ENCODE data around the gene ZNF428. TPM values are rescaled to one million over a fixed set of nuclear protein-coding genes. Genes with fewer than 3 reads are reported as not detected.

The ZNF428 gene
- total and polyA plus RNA-seq, 4 donors: 6.5 to 22.1 (median 14.4) TPM

GRCh38 chr19:43658001-43658400 lies 38.6 kb upstream of the ZNF428 start:
- Histone ChIP-seq H3K36me3 (ENCODE audit: control insufficient read depth in 4 of 4, insufficient read depth in 3 of 4, low read depth in 1 of 4, low read length in 3 of 4) (peaks cover 0 to 10% (median 2%) of the 10 kb centered on the region in 4 donors), H3K9me3 (ENCODE audit: control insufficient read depth in 4 of 4, low read length in 3 of 4) (peaks cover 0 to 7% (median 5%) of the 10 kb centered on the region in 4 donors), H3K9ac (ENCODE audit: low read depth in 1 of 2, low read length in 2 of 2) (no peak overlapping the region), H3K4me1 (ENCODE audit: control insufficient read depth in 4 of 4, insufficient read depth in 4 of 4, low read length in 3 of 4) (no peaks in the 10 kb centered on the region), H3K27ac (ENCODE audit: low read depth in 1 of 2, low read length in 2 of 2) (no peak overlapping the region), H3K27me3 (ENCODE audit: control insufficient read depth in 4 of 4, insufficient read depth in 4 of 4, low read length in 3 of 4) (no peaks in the 10 kb centered on the region), H3K4me3 (ENCODE audit: low read depth in 1 of 3, low read length in 3 of 3) (no peak overlapping the region)
- 93% methylated on average over 2 of the region's 2 CpGs for WGBS
- TF ChIP-seq EGR1 (IDR thresholded peaks at IDR 0.05; ENCODE audit: low read depth in 2 of 2): no peak
- TF ChIP-seq TAF1 (conservative IDR thresholded peaks at IDR 0.05): no peak
- no peak for TF ChIP-seq FOXA1 (IDR thresholded peaks at IDR 0.05)
- TF ChIP-seq, protein P1, sequence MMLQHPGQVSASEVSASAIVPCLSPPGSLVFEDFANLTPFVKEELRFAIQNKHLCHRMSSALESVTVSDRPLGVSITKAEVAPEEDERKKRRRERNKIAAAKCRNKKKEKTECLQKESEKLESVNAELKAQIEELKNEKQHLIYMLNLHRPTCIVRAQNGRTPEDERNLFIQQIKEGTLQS (IDR thresholded peaks at IDR 0.05): no peak
- TF ChIP-seq RXRA (IDR thresholded peaks at IDR 0.05): no peak
- no peak for TF ChIP-seq MAX (IDR thresholded peaks at IDR 0.05)
- DNase-seq (ENCODE audit: low spot score): no peak

DNA sequence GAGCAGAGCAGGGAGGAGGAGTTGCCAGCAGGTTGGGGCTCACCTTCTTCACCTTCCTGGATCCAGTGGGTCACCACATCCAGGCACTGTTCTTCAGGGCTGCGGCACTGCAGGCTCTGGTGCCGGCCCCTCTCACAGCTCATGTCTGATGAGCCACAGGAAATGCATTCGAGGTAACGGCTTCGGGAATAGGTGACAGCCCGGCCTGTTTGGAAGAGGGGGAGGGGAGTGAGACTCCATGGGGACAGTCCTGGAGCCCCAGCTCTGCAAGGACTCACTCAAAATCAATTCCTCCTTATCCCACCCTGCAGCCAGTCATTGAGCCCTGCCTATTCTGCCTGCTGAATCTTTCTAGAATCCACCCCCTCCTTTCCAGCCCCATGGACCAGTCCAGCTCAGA lies 37.0 kb upstream of the ZNF428 start:
- Histone ChIP-seq H3K27me3 (ENCODE audit: control insufficient read depth in 4 of 4, insufficient read depth in 4 of 4, low read length in 3 of 4) (no peaks in the 10 kb centered on the region), H3K9ac (ENCODE audit: low read depth in 1 of 2, low read length in 2 of 2) (no peak overlapping the region), H3K36me3 (ENCODE audit: control insufficient read depth in 4 of 4, insufficient read depth in 3 of 4, low read depth in 1 of 4, low read length in 3 of 4) (peaks cover 0 to 10% (median 2%) of the 10 kb centered on the region in 4 donors), H3K4me1 (ENCODE audit: control insufficient read depth in 4 of 4, insufficient read depth in 4 of 4, low read length in 3 of 4) (peaks cover 0 to 4% (median 0%) of the 10 kb centered on the region in 4 donors), H3K27ac (ENCODE audit: low read depth in 1 of 2, low read length in 2 of 2) (no peak overlapping the region), H3K9me3 (ENCODE audit: control insufficient read depth in 4 of 4, low read length in 3 of 4) (peaks cover 0 to 7% (median 5%) of the 10 kb centered on the region in 4 donors), H3K4me3 (ENCODE audit: low read depth in 1 of 3, low read length in 3 of 3) (no peak overlapping the region)
- 81% methylated on average over 6 of the region's 6 CpGs for WGBS
- DNase-seq (ENCODE audit: low spot score): no peak
- TF ChIP-seq, protein P2, sequence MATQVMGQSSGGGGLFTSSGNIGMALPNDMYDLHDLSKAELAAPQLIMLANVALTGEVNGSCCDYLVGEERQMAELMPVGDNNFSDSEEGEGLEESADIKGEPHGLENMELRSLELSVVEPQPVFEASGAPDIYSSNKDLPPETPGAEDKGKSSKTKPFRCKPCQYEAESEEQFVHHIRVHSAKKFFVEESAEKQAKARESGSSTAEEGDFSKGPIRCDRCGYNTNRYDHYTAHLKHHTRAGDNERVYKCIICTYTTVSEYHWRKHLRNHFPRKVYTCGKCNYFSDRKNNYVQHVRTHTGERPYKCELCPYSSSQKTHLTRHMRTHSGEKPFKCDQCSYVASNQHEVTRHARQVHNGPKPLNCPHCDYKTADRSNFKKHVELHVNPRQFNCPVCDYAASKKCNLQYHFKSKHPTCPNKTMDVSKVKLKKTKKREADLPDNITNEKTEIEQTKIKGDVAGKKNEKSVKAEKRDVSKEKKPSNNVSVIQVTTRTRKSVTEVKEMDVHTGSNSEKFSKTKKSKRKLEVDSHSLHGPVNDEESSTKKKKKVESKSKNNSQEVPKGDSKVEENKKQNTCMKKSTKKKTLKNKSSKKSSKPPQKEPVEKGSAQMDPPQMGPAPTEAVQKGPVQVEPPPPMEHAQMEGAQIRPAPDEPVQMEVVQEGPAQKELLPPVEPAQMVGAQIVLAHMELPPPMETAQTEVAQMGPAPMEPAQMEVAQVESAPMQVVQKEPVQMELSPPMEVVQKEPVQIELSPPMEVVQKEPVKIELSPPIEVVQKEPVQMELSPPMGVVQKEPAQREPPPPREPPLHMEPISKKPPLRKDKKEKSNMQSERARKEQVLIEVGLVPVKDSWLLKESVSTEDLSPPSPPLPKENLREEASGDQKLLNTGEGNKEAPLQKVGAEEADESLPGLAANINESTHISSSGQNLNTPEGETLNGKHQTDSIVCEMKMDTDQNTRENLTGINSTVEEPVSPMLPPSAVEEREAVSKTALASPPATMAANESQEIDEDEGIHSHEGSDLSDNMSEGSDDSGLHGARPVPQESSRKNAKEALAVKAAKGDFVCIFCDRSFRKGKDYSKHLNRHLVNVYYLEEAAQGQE (IDR thresholded peaks at IDR 0.05): no peak
- TF ChIP-seq TAF1 (conservative IDR thresholded peaks at IDR 0.05): no peak
- TF ChIP-seq HNF4A (conservative IDR thresholded peaks at IDR 0.05): no peak
- TF ChIP-seq, protein P1 (IDR thresholded peaks at IDR 0.05): no peak
- no peak for TF ChIP-seq MAX (IDR thresholded peaks at IDR 0.05)
- TF ChIP-seq YY1 (IDR thresholded peaks at IDR 0.05): no peak
- TF ChIP-seq FOXA2 (IDR thresholded peaks at IDR 0.05): no peak

- Histone ChIP-seq H3K9me3 (ENCODE audit: control insufficient read depth in 4 of 4, low read length in 3 of 4) (no peaks in the 10 kb centered on the region), H3K36me3 (ENCODE audit: control insufficient read depth in 4 of 4, insufficient read depth in 3 of 4, low read depth in 1 of 4, low read length in 3 of 4) (peaks cover 0 to 11% (median under 1%) of the 10 kb centered on the region in 4 donors), H3K27me3 (ENCODE audit: control insufficient read depth in 4 of 4, insufficient read depth in 4 of 4, low read length in 3 of 4) (no peaks in the 10 kb centered on the region), H3K4me3 (ENCODE audit: low read depth in 1 of 3, low read length in 3 of 3) (no peak overlapping the region), H3K9ac (ENCODE audit: low read depth in 1 of 2, low read length in 2 of 2) (no peak overlapping the region), H3K4me1 (ENCODE audit: control insufficient read depth in 4 of 4, insufficient read depth in 4 of 4, low read length in 3 of 4) (peaks cover 0 to 4% (median 0%) of the 10 kb centered on the region in 4 donors), H3K27ac (ENCODE audit: low read depth in 1 of 2, low read length in 2 of 2) (no peak overlapping the region)
- TF ChIP-seq NR2F2 (IDR thresholded peaks at IDR 0.05) (no peak), HNF4G (IDR thresholded peaks at IDR 0.05) (no peak), JUND (IDR thresholded peaks at IDR 0.05) (no peak), FOXA1 (IDR thresholded peaks at IDR 0.05) (no peak), GABPA (IDR thresholded peaks at IDR 0.05 in 1 of 2, conservative IDR thresholded peaks at IDR 0.05 in 1 of 2) (no peak), FOXA2 (IDR thresholded peaks at IDR 0.05) (no peak), RAD21 (IDR thresholded peaks at IDR 0.05) (no peak), SP1 (IDR thresholded peaks at IDR 0.05) (no peak), MAX (IDR thresholded peaks at IDR 0.05) (no peak), TAF1 (conservative IDR thresholded peaks at IDR 0.05) (no peak)
- TF ChIP-seq, protein P3, sequence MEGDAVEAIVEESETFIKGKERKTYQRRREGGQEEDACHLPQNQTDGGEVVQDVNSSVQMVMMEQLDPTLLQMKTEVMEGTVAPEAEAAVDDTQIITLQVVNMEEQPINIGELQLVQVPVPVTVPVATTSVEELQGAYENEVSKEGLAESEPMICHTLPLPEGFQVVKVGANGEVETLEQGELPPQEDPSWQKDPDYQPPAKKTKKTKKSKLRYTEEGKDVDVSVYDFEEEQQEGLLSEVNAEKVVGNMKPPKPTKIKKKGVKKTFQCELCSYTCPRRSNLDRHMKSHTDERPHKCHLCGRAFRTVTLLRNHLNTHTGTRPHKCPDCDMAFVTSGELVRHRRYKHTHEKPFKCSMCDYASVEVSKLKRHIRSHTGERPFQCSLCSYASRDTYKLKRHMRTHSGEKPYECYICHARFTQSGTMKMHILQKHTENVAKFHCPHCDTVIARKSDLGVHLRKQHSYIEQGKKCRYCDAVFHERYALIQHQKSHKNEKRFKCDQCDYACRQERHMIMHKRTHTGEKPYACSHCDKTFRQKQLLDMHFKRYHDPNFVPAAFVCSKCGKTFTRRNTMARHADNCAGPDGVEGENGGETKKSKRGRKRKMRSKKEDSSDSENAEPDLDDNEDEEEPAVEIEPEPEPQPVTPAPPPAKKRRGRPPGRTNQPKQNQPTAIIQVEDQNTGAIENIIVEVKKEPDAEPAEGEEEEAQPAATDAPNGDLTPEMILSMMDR (IDR thresholded peaks at IDR 0.05; ENCODE audit: low read depth, low read length, missing input control): no peak
- TF ChIP-seq, protein P1 (IDR thresholded peaks at IDR 0.05): no peak
- WGBS: 58% methylated on average over 5 of the region's 5 CpGs
- no peak for DNase-seq (ENCODE audit: low spot score)
These were observed 33.1 kb upstream of the ZNF428 start for GRCh38 chr19:43652546-43652874.
